B cell (primary cell): ENCODE measurements around the gene SPPL2A.

Experiments used
- CTCF ChIP-seq: fragments of 200-600 bp; IDR thresholded peaks from one replicate; pipeline ENCODE4 v1.8.0; 2022; ENCODE audit warnings: antibody characterized with exemption, mild to moderate bottlenecking
- EZH2 ChIP-seq: IDR thresholded peaks from 2 replicates; pipeline ENCODE4 v1.6.1; 2012; ENCODE audit warnings: borderline replicate concordance, low read depth, mild to moderate bottlenecking, moderate library complexity, low read length; ENCODE audit not compliant: insufficient read depth, poor library complexity, severe bottlenecking

DNA sequence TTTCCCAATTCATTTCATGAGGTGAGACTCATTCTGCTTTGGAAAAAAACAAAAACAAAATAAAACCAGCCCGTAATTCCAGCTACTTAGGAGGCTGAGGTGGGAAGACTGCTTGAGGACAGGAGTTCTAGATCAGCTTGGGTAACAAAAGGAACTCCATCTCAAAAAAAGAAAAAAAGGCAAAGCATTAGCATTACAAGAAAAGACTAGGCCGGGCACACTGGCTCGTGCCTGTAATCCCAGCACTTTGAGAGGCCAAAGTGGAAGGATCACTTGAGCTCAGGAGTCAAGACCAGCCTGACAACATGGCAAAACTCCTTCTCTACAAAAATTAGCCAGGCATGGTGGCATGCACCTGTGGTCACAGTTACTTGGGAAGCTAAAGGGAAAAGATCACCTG is 112.8 kb downstream of the SPPL2A start:
- no peak for TF ChIP-seq CTCF
- TF ChIP-seq EZH2, result no peak
